Panc1 (cell line): ENCODE results near the gene CEACAM21. TPM values are rescaled to one million over a fixed set of nuclear protein-coding genes. Genes with fewer than 3 reads are reported as not detected.

Source experiments
- ATAC-seq: fragments of 200-7000 bp; cut with Tn5 transposase; 2 replicates; pipeline ENCODE4 v1.9.1; 2020; ENCODE audit warnings: mild to moderate bottlenecking, moderate library complexity
- BruUV-seq: library from RNA; stranded (reverse); fragments of 400-500 nt; replicated peaks from 2 replicates; lab custom pipeline; 2021; lab: Mats Ljungman, UMichigan
- CTCF ChIA-PET: fragments of 300-600 bp; sonication (Branson Sonifier 250); formaldehyde crosslinking; loops from one replicate; lab custom pipeline; 2022; ENCODE audit warnings: antibody characterized with exemption; lab: Charles Lee
- POLR2A ChIA-PET: fragments of 300-600 bp; sonication (Branson Sonifier 250); formaldehyde crosslinking; loops from one replicate; lab custom pipeline; 2022; ENCODE audit warnings: antibody characterized with exemption; lab: Charles Lee
- DNase-seq: peaks from one replicate; pipeline ENCODE4 v3.0.0-alpha.2; 2010; ENCODE audit warnings: low read depth, low spot score
- H3K27ac ChIP-seq: 2 replicates; pipeline ENCODE4 v1.5.1; 2011; ENCODE audit warnings: mild to moderate bottlenecking, low read length, inconsistent platforms
- H3K27me3 ChIP-seq: fragments of 200-500 bp; sonication (Bioruptor generic); 2 replicates; pipeline ENCODE4 v1.6.0; 2014; ENCODE audit warnings: low read length, inconsistent platforms; ENCODE audit not compliant: control insufficient read depth, insufficient read depth
- H3K36me3 ChIP-seq: fragments of 200-500 bp; sonication (Bioruptor generic); 2 replicates; pipeline ENCODE4 v1.5.1; 2014; ENCODE audit warnings: inconsistent platforms, mild to moderate bottlenecking, low read length, moderate library complexity; ENCODE audit not compliant: control insufficient read depth, insufficient read depth
- H3K4me1 ChIP-seq: 2 replicates; pipeline ENCODE4 v1.5.1; 2011; ENCODE audit warnings: inconsistent platforms, mild to moderate bottlenecking, low read length, moderate library complexity; ENCODE audit not compliant: control insufficient read depth, insufficient read depth
- H3K4me3 ChIP-seq, 2 experiments: 2 replicates each; pipeline ENCODE4 v1.5.1; 2011 to 2012; ENCODE audit warnings: low read depth in 2 of 2, low read length in 2 of 2, mild to moderate bottlenecking in 2 of 2, inconsistent platforms in 1 of 2, moderate library complexity in 1 of 2
- H3K9me3 ChIP-seq: fragments of 200-500 bp; sonication (Bioruptor generic); 2 replicates; pipeline ENCODE4 v1.5.1; 2014; ENCODE audit warnings: low read depth, mild to moderate bottlenecking, inconsistent platforms, low read length, moderate library complexity; ENCODE audit not compliant: control insufficient read depth, insufficient read depth
- CTCF ChIP-seq: fragments of 450-650 bp; IDR thresholded peaks from 2 replicates; pipeline ENCODE4 v1.5.1; 2017; ENCODE audit warnings: mild to moderate bottlenecking
- POLR2AphosphoS5 ChIP-seq: IDR thresholded peaks from 2 replicates; pipeline ENCODE4 v1.6.1; 2012; ENCODE audit warnings: mild to moderate bottlenecking, low read depth, low read length, moderate library complexity
- SIN3A ChIP-seq: IDR thresholded peaks from 2 replicates; pipeline ENCODE4 v1.6.1; 2012; ENCODE audit warnings: low read depth, mild to moderate bottlenecking, low read length, moderate library complexity, borderline replicate concordance; ENCODE audit not compliant: insufficient read depth
- TCF7L2 ChIP-seq: IDR thresholded peaks from 2 replicates; pipeline ENCODE4 v1.6.1; 2011; ENCODE audit warnings: mild to moderate bottlenecking, low read depth, low read length, inconsistent platforms
- in situ Hi-C: cut with HindIII; loops from 2 replicates; pipeline ENCODE4 v1.10.0; 2016; ENCODE audit warnings: low sequenced_read_pairs, low pct_unique_long_range_greater_than_20kb
- intact Hi-C: fragments of 100-400 bp; cut with micrococcal nuclease; formaldehyde crosslinking; loops from one replicate; pipeline ENCODE4 v1.10.0; 2022; ENCODE audit not compliant: unreplicated experiment
- total RNA-seq: library from RNA; stranded (reverse); gene quantifications from one replicate; pipeline ENCODE4 v1.2.1, GENCODE V29; 2021; ENCODE audit not compliant: unreplicated experiment
- TF ChIP-seq, protein P1 (sequence below), 2 experiments: IDR thresholded peaks; 2 replicates each; pipeline ENCODE4 v1.6.1; 2011 to 2012; ENCODE audit warnings: low read depth in 2 of 2, control low read depth in 1 of 2, low read length in 1 of 2, mild to moderate bottlenecking in 1 of 2, moderate library complexity in 1 of 2; ENCODE audit not compliant: insufficient read depth in 1 of 2

CEACAM21 gene
- total RNA-seq, 1 experiment from 2014 or later: not detected

GRCh38 chr19:41589371-41589770, 13.4 kb downstream of the CEACAM21 start:
- Histone ChIP-seq H3K4me1 (no peaks in the 10 kb centered on the region), H3K36me3 (no peaks in the 10 kb centered on the region), H3K27ac (no peak overlapping the region), H3K27me3 (no peaks in the 10 kb centered on the region), H3K4me3 (no peak overlapping the region), H3K9me3 (no peaks in the 10 kb centered on the region)
- ATAC-seq (no peak), DNase-seq (no peak)
- POLR2A ChIA-PET: no interaction called here
- TF ChIP-seq CTCF (no peak), TCF7L2 (no peak), SIN3A (no peak), POLR2AphosphoS5 (no peak)
- TF ChIP-seq, protein P1, sequence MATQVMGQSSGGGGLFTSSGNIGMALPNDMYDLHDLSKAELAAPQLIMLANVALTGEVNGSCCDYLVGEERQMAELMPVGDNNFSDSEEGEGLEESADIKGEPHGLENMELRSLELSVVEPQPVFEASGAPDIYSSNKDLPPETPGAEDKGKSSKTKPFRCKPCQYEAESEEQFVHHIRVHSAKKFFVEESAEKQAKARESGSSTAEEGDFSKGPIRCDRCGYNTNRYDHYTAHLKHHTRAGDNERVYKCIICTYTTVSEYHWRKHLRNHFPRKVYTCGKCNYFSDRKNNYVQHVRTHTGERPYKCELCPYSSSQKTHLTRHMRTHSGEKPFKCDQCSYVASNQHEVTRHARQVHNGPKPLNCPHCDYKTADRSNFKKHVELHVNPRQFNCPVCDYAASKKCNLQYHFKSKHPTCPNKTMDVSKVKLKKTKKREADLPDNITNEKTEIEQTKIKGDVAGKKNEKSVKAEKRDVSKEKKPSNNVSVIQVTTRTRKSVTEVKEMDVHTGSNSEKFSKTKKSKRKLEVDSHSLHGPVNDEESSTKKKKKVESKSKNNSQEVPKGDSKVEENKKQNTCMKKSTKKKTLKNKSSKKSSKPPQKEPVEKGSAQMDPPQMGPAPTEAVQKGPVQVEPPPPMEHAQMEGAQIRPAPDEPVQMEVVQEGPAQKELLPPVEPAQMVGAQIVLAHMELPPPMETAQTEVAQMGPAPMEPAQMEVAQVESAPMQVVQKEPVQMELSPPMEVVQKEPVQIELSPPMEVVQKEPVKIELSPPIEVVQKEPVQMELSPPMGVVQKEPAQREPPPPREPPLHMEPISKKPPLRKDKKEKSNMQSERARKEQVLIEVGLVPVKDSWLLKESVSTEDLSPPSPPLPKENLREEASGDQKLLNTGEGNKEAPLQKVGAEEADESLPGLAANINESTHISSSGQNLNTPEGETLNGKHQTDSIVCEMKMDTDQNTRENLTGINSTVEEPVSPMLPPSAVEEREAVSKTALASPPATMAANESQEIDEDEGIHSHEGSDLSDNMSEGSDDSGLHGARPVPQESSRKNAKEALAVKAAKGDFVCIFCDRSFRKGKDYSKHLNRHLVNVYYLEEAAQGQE (IDR thresholded peaks at IDR 0.05; ENCODE audit: insufficient read depth in 1 of 2, low read depth in 2 of 2, low read length in 1 of 2): no peak
- in situ Hi-C loops (no loop called here), intact Hi-C loops (no loop called here)
- CTCF ChIA-PET: no interaction called here
- no TSS peak for BruUV-seq

DNA sequence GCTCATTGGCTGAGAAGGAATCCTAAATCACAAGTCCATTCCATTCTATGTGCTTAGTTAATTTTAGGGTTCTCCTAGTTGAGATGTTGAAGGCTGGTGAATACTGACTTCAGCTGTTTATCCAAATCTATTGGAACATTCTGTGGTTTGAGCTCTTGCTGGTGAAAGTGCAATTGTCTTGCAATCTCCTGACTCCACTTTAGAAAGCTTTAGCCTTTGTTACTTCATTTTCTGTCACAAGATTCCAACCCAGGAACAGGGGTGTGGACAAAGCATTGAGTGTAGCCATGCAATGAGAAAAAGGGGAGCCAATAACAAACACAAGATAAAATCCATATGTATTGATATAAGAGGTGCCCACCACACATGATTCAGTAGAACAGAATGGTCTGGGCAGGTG, 15.0 kb downstream of the CEACAM21 start:
- intact Hi-C loops: no loop called here
- Histone ChIP-seq H3K36me3 (no peaks in the 10 kb centered on the region), H3K4me1 (no peaks in the 10 kb centered on the region), H3K27me3 (no peaks in the 10 kb centered on the region), H3K27ac (no peak overlapping the region), H3K9me3 (no peaks in the 10 kb centered on the region), H3K4me3 (no peak overlapping the region)
- ATAC-seq: no peak
- ChIA-PET POLR2A (no interaction called here), CTCF (interaction anchor here (0.6 kb wide), 1 partner anchor 844 kb away, joined by 5 read pairs; no protein-coding TSS in a partner anchor)
- BruUV-seq: no TSS peak
- TF ChIP-seq CTCF (no peak), POLR2AphosphoS5 (no peak)
- TF ChIP-seq, protein P1 (IDR thresholded peaks at IDR 0.05; ENCODE audit: insufficient read depth in 1 of 2, low read depth in 2 of 2, low read length in 1 of 2): no peak
- no peak for DNase-seq
- in situ Hi-C loops: no loop called here
